GM18951 (cell line): ENCODE measurements around the gene COMTD1.

Experiments
- POLR2A ChIP-seq: IDR thresholded peaks from 4 replicates; pipeline ENCODE4 v1.6.1; 2011; ENCODE audit warnings: mild to moderate bottlenecking; ENCODE audit not compliant: insufficient read length, insufficient read depth; ENCODE audit errors: extremely low read depth
- in situ Hi-C: fragments of 300-500 bp; cut with MboI; formaldehyde crosslinking; loops from one replicate; pipeline ENCODE4 v1.12.0; 2022; ENCODE audit warnings: low sequenced_read_pairs, mixed read lengths, inconsistent platforms; ENCODE audit not compliant: unreplicated experiment

COMTD1 gene

DNA sequence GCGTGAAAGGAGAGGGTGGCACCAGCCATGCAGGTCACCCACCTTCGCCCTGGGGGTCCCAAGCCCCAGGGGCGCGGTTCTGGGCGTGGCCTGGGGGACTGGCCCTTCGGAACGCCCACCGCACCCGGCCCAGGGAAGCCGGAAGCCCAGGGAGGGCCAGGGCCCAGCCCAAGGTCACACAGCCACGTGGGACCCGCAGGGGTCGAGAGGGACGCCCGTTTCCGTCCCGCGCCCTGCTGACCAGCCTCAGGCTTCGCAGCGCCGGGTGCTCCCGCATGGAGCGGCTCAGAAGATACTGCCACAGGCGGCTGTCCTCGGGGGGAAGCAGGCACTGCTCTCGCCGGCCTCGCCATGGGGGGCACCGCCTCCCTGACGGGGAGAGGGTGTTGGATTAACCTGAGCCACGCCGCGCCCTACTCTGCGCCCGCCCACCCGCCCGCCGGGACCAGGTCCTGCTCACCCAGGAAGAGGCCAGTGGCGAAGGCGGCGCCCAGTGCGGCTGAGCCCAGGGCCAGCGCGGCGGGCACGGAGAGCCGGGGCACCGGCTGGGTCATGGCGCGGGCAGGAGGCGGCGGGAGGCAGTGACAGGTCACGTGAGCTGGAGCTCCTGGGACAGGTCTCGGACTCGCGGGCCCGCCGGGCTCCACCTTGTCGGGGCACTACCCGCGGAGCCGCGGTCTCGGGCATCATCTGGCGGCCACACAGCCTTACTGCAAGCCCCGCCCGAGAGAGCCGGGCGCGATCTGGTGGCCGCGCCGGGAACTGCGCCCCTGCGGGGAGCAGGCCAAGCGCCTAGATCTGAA, at the start of gene COMTD1:
Gene COMTD1 (minus strand): TSS at position 583 of the 803 bp plus-strand sequence. CDS start 29 bp downstream, at position 554.
- in situ Hi-C loops = loop anchor here (25.0 kb wide), 1 partner anchor 973 kb away; no protein-coding TSS in a partner anchor
- TF ChIP-seq POLR2A = peak; percentile 49

DNA sequence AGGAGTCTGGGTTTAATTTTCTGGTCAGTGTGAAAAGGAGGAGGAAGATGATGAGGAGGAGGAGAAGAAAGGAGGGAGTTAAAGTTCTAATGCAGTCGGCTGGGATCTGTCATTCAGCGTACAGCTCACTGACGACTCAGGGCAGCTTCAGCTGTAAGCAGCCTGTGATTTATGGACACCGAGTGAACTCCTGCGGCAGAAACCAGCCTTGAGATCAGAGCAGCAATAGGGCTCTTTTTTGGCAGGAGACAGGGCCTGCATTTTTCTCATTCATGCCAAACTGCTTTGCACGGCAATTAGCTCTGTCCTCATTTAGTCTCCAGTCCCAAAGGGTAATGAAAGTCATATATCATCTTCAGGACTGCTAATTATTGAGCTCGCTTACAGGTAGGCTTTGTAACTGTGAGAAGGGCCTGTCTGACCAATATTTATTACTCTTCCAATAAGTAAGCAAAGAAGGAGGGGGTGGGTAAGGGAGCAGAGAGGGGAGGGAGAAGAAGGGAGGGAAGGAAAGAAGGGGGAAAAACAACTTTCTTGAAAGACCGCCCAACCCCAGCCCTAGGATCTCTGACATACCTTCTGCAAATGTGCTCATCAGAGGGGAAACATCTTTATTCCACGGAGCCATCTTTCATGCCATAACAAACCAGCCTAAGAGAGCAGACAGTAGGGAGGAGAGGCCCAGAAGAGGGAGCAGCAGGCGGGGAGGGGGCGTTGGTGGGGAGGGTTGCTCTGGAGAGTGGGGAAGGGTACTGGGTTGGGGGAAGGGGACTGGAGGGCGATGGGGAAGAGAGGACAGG, 48.1 kb upstream of the COMTD1 start:
- in situ Hi-C loops = no loop called here
- TF ChIP-seq POLR2A = no peak

DNA sequence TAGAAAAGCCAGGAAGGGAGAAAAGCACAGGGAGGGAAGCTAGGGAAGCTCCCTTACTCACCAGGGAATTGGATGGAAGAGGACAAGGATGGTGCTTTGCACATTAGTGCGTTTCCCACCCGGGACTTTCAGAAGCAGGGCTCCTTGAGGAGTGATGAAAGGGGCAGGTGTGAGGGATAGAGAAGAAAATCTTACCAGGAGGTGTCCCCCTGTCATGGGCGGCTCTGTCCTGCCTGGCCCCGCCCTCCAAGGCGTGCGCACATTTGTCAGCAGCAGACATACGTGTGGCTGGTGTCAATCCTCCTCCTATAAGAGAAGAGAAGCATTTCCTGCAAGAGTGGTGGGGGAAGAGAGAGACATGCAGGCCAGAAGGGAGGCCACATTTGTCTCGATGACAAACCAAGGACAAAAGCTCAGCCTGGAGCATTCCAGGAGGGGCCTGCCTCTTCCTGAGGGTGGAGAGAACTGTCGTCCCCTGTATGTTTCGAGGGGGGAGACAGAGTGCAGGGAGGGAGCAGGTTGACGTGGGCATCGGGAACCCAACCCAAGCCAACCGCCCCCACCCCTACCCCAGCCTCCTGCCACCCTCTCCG, 47.4 kb upstream of the COMTD1 start:
- in situ Hi-C loops = no loop called here
- no peak for TF ChIP-seq POLR2A

DNA sequence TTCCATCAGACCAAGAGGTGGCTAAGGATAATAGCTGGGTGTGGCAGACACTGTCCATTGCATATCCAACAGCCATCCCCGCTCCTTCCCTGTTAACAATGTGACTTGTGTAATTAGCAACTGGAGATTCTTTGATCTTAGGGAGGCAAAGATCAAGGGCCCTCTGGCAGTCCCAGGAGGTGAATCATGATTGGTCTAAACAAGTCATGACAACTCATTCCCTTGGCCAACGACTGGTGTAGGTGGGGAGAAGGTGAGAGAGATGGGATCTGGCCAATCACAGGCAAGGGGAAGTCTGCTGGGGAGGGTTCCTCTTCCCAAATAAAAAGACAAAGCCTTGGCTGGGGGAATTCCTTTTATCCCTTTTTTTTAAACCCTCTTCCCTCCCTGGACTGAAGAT, 46.2 kb upstream of the COMTD1 start:
- in situ Hi-C loops = no loop called here
- no peak for TF ChIP-seq POLR2A

DNA sequence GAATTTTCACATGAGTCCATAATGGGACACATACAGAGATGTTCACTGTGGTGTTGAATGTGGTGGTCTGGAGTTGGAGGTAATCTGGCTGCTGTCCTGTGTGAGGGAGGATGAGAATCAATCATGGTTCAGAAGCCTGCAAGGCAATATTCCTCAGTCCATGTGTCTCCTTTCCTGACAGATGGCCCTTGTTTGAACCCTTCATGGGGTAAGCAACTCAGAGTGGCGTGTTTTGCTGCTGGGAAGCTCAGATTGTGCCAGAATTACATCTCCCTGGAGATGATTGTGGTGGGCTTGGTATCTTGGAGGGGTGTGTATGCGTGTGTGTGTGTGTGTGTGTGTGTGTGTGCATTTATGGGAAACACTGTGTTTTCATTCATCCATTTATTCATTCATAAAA, 44.5 kb upstream of the COMTD1 start:
- no peak for TF ChIP-seq POLR2A
- in situ Hi-C loops = no loop called here

DNA sequence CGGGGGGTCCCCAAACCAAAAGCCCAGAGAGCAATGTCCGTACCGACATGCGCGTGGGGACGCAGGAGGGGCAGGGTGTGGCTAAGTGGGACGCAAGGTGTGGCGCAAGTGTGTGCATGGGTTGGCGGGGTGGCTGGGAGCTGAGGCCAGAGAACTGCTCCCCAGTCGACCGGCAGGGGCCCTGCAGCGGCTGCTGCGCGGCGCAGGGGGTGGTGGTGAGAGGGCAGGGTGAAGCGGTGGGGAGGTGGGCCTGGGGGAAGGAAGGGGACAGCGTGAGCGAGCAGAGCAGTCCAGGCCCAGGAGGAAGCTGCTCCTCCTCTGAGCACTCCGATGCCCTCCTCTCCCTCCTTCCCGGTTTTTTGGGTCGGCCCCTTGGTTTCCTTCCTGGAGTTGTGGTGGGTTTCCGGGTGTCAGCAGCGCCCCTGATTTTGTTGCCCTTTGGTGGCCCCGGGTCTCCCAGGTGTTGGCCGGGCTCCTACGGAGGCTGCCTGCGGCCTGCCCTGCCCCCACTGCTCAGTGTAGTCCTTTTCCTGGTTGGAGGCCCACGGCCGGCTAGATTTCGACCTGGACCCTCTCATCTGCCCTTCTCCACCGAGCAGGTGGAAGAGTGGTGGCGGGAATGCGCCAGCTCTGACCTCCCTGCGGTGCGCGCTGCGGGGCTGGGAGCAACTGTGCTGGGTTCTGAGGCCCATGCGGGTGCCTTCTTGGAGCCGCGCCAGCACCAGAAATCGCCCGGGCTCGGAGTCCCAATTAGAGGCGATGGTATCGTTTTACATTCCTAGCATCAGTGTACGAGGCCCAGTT, 40.5 kb upstream of the COMTD1 start:
- in situ Hi-C loops = no loop called here
- TF ChIP-seq POLR2A = no peak

DNA sequence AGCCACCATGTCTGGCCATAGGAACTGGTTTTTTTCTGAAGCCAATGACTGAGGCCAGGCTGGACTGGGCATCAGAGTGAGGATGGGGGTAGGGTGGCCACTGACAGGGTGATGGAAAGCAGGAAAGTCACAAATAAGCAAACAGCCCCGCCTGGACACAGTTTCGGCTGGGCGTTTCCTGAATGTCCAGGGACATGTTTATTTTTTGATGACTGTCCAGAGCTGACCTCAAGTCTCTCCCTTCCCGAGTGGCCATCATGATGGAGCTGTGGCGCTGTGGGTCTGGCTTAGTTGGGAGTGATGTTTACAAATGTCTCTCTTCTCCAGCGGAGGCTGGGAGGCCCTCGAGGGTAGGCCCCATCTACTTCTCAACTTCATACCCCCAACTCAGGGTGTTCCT, 37.1 kb upstream of the COMTD1 start:
- no peak for TF ChIP-seq POLR2A
- in situ Hi-C loops = no loop called here

DNA sequence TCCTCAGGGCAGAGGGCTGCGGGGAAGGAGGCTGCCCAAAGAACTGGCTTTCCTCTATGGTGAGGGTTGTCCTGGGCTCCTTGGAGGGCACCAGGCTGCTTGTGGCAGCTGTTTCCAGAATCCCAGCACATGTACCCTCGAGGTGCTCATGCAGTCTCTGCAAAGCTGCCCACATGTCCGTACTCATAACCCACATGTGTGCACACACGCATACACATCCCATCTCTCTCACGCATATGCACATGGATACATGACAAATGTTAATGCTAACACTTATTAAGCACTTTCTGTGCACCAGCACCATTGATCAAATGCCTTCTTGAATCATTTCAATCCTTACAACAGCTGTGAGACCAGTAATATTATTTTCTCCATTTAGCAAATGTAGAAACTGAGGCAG, 36.3 kb upstream of the COMTD1 start:
- in situ Hi-C loops = no loop called here
- no peak for TF ChIP-seq POLR2A

DNA sequence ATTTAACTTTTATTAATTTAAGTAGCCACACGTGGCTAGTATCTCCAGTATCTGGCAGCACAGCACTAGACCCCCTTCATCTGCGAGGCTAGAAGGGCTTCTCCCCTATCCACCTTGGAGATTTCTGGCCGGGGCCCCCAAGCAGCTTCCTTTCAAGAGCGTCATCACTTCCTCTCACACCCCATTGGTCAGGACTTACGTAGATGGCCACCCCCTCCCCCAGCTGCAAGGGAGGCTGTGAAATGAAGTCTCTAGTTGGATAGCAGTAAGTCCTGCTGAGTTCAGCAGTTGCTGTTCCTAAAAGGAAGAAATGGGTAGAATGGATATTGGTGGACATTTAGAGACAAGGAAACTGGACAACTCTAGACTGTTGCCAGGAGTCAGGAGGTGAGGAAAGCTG, 33.8 kb upstream of the COMTD1 start:
- TF ChIP-seq POLR2A = no peak
- in situ Hi-C loops = no loop called here

DNA sequence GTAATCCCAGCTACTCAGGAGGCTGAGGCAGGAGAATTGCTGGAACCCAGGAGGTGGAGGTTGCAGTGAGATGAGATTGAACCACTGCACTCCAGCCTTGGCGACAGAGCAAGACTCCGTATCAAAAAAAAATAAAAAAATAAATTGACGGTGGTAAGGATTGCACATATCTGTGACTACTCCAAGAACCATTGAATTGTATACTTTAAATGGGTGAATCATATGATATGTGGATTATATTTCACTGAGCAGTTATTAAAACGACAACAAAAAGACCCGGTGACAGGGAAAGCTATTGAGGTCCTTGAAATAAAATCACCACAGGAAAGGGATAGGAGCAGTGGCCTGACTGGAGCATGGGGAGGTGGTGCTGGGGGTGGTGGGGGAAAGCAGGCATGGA, 31.2 kb upstream of the COMTD1 start:
- in situ Hi-C loops = no loop called here
- TF ChIP-seq POLR2A = no peak

DNA sequence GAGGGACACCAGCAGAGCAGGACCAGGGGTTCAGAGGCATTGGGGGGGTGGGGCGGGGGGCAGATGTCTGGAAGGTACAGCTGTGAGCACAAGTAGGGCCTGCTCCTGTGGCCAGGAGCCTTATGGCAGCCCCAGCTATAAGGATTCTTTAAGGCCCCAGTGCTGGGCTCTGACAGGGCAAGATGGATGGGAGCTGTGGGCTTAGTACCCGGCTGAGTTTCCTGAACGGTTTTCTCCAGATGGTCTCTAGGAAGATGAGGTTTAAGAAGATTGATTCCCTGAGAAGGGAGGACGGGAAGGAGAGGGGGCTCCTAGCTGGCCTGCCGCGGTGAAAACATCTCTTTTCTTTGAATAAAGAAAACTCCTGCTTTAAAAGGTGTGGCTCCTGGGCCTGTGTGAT, 30.1 kb upstream of the COMTD1 start:
- TF ChIP-seq POLR2A = no peak
- in situ Hi-C loops = no loop called here

DNA sequence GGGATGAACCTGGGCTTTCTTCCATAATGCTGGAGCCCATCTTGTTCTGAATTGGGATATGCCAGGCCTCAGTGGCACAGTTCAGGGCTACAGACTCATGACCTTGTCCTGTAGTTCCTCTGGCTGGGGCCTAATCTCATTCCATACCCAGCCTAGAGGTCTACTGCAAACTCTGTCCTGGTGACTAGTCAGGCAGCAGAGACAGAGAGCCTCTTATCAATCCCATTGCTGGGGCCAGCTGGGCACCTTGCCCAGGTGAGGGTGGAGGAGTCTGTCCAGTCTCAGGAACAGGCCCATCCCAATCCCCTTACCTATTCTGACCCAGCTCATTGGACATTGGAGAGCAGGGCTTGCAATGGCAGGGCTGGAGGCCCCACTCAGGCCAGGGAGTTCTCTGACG, 28.0 kb upstream of the COMTD1 start:
- in situ Hi-C loops = no loop called here
- TF ChIP-seq POLR2A = no peak

DNA sequence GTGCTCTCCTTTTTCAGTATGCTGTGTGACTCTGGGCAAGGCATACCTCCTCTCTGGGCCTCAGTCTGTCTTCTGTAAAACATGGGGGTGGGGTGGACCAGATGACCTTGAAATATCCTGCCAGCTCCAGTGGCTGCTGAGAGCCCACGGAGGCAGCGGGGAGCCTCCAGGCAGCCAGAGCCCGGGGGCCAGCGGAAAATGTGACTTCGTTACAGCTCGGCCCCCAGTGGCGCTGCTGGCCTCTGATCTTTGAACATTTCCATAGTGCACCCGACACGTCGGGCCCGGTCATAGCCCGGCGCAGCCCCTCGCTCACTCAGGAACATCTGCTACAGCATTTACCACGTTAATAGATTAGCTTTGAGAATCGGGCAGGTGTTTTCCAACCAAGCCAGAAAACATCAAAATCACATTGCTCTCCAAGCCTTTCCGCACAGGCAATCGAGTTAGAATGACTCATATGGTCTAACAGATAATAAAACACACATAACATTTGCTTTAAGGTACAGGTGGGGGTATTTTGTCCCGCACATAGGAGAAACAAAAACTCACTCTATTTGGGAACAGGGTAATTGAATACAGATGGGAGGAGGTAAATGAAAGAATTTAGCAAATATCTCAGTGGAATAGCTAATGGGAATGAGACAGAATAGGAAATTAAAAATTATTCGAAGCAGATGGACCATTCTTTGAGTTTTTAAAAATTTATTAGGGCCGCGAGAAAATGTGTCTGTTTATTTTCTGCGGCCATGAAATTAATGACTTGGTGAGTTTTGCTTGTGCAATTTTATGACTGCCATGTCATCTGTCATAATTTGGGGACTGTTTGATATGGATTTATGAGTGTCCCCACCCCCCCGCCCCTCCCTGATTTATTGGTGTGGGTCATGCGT, 26.3 kb upstream of the COMTD1 start:
- in situ Hi-C loops = no loop called here
- no peak for TF ChIP-seq POLR2A
